Measurements from ENCODE around the gene SSH2.

Gene SSH2

DNA sequence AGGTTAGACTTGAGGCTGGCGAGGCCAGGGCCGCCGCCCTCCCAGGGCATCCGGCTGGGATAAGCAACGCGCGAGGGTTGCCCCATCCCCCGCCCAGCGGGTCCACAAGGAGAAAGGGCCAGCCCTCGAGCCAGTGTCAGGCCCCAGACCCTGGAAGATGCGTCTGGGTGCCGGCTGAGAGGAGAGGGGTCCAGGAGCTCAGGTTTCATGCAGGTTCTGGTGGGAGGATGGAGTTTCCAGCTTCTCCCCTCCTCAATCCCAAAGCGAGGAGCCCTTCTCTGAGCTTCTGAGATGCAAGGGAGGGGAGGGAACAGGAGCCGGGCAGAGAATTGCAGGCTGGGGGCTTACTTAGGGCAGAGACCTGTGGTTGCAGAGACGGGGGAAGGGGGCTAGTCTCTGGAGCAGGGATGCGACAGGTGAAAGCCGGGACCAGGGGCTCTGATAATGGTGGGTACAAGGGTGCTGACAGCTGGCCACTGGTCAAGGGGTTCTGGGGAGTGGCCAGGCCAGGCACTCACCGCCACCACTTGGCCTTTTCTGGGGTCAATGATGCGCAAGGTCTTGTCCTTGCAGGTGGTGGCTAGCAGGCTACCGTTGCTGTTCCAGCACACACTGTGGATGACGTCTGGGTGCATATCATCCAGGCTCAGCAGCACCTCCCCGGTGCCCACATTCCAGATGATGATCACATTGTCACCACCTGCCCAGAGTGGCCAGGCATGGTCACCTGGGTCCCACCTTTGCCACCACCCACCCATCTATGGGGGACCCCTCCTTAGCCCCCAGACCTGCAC lies 311.6 kb downstream of the SSH2 start:
- no peak for DNase-seq

DNA sequence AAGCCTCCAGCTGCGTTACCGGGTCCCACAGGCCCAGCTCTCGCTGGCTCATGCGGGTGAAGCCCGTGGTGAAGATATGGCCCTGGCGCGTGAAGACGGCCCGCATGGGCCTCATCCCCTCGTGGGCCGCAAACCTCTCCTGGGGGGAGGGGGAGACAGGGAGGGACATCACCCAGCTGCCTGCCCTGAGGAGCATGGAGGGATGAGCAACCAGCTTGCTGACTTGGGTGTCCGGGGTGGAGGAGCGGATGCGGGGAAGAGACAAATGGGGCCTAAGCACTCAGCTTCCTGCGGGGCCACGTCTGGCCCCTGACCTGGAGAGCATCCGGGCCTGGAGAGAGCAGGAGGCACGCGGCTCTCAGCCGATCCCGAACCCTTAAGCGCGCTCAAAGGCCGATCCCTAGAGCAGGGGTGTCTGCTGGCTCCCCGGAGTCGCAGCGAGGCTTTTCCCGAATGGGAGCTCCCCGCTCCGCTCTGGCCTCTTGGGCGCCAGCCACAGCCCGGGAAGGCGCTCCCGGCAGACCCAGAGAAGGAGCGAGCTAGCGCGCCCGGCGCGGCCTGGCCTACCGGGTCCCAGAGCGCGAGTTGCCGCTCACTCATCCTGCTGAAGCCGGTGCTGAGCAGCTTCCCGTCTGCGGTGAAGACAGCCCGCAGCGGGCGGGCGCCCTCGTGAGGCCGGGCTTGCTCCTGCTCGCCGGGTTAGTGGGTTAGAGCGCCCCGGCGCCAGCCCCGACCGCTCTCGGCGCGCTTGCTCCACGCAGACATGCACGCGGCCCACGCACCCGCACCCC lies 312.4 kb downstream of the SSH2 start:
- DNase-seq, result peak; percentile 95

DNA sequence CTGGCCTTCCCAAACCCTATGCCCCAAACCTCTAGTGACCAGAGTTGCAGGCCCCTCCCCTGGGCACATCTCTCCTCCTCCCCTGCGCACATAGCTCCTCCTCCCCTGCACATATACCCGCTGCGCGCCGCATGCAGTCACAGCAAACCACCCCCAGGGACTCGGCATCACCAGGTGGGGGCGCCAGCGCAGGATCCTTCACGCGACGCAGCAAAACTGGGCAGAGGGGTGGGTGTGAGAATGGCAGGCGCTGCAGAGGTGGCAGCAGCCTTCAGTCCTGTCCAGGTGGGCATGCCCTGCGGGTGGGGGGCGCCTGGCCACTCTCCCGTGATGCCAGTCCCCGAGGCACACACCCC lies 312.9 kb downstream of the SSH2 start:
- peak; percentile 97 for DNase-seq

DNA sequence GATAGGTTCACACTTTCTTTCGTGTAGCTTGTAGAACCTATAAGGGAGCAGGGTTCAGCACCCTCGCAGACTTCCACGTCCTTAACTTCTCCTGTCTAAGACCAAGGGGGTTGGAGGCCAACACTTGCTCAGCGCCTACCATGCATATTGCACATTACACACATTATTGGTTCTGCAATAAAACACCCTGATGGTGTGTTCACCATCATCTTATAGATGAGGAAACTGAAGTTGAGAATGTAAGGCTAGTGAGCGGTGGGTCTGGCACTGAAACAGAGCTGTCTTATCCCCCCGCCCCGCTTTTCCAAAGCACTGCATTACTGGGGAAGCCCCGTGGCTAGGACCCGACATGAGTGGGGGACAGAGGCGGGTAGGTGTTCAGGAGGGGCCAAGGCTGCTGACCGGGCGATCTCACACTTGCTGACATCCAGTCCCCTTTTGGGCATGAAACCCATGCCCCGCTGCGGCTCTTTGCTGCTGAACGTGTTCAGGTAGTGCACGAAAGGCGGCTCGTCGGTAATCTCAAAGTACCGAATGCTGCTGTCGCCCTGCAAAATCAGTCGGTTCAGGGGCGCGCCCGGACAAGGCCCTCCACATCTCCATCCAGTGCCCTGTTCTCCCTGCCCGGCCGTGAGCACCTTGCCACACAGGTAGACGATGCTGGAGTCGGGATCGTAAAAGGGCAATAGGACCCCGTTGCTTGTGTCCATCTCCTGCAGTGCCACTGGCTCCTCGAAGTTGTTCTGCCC lies 313.6 kb downstream of the SSH2 start:
- peak; percentile 71 for DNase-seq

DNA sequence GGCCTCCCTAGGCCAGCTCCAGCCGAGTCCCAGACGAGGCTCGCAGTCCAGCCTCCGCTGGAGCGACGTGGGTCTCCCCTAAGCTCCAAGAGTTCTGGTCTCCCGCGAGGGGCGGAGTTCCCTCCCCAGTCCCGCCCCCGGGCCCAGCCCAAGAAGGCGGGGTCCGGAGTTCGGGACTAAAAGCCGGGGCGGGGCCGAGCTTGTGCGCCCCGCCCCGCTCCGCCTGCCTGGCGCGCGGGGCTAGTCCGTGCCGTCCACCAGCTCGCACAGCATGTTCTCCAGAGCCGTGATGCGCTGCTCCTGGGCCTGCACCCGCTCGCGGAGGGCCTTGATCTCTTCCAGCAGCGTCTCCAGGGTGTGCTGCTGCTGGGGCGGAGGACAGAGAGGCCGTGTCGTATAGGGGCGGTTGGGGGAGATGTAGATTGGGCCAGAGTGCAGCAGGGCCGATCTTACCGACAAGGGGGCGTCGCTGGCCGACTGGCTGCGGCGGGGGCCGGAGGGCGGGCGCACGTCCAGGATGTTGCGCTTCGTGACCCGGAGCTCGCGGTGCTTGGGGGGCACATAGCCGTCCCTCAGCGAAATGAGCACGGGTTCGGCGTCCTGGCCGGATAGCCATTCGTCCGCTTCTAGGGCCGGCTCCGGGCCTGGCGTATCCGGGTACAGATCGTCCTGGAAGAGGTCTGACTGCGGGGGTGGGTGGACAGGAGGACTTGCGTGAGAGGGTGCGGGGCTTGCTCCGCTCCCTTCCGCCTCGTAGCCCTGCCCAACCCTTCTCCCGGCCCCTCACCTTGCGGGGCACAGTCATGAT lies 314.3 kb downstream of the SSH2 start:
- DNase-seq, result peak; percentile 95

DNA sequence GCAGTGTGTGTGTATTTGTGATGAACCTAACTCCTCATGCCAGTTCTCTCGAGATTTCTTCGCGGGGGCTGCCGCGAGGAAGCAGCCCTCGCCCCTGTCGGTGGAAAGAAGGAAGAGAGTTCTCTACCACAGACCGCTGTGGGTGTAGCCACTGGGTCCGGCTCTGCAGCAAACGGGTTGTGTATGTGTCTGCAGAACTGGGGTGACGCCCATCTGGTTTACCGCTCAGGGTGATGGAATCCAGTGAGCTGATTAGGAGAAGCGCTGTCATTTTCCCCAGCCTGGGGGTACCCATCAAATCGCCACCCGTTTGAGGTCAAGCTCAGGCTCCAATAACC lies 315.0 kb downstream of the SSH2 start:
- peak; percentile 84 for DNase-seq

DNA sequence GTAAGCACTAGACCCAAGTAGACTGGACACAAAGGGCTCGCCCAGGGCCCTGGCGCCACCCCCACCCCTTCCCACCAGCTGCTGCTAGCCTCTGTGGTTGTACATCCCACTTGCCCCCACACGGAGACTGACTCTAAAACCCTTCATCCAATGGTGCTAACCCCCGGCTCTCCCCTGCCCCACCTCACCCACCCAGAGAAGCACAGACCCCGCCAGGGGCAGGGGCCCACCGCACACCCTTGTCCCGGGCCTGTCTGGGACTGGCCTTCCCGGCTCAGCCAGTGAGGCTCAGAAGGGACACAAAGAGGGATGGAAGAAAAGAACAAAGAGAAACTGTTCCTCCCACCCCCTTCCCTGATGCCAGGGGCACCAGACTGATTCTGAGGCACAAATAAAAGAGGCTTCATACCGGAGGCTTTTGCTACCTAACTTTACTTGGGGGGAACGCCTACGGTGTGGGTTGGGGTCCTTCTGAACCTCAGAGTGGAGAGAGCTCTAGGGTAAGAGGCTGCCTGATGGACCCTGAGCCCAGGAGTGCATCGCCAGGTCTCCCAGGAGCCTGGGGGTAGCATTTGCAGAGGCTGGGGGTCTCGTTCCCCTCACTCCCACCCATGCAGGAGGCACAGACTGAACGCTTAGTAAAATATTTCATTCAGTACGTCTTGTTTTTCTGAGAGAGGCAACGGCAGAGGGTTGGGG lies 315.5 kb downstream of the SSH2 start:
- DNase-seq, result no peak

DNA sequence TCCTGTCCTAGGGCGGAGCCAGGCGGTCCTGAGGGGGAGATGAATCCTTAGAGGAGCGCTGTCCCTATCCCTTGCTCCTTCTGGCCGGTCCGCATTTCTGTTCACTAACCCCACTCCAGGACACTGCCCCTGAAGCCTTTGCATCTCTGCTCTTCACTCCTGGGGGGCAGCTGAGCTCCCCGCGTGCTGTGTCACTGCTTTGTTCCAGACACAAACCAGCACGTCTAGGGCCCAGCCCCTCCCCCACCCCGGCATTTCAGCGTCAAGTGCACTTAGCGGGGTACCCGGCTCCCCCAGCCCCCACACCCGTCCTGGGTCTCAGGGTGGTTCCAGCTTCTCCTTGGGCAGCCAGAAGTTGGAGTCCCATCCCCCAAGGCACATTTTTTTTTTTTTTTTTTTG lies 316.2 kb downstream of the SSH2 start:
- no peak for DNase-seq

DNA sequence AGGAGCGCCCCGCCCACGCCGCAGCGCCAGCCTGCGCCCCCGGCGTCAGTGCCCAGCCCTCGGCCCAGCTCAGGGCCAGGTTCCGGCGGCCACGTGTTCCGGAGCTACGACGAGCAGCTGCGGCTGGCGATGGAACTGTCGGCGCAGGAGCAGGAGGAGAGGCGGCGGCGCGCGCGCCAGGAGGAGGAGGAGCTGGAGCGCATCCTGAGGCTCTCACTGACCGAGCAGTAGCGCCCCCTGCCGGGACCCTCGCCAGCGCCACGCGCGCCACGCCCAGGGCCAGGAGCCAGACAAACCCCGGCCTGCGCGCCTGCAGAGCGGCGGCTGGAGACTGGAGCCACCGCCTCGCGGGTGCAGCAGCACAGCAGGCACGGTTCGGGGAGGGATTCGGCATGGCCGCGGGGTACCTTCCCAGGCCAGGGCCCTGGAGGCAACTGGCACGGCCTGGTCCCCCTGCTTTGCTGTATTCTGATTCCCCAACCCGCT lies 316.6 kb downstream of the SSH2 start:
- DNase-seq, result peak; percentile 98

DNA sequence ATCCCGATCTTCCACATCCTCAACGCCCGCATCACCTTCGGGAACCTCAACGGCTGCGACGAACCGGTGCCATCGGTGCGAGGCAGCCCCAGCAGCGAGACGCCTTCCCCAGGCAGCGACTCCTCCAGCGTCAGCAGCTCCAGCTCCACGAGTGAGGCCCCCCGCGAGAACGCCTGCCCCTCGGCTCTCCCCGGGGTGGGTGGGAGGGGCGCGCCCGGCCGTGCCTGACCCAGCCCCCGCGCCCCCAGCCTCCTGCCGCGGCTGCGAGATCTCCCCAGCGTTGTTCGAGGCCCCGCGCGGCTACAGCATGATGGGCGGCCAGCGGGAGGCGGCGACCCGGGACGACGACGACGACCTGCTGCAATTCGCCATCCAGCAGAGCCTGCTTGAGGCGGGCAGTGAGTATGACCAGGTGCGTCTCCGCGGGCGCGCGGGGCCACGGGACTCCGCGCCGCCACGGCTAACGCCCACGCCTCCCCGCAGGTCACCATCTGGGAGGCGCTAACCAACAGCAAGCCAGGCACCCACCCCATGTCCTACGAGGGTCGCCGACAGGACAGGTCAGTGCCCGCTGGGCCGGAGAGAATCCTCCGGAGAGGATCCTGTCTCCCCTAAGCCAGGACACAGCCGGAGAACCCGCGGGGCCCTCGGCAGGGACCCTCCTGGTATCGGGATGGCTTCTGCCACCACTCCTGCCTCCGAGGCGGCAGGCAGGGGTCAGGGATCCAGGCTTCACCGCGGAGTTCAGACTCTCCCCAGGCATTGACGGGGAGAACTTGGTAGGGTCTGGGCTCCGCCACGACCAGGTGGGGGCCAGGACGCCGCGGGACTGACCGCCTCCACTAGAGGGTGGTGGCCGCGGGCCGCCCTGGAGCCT lies 317.4 kb downstream of the SSH2 start:
- DNase-seq, result no peak

DNA sequence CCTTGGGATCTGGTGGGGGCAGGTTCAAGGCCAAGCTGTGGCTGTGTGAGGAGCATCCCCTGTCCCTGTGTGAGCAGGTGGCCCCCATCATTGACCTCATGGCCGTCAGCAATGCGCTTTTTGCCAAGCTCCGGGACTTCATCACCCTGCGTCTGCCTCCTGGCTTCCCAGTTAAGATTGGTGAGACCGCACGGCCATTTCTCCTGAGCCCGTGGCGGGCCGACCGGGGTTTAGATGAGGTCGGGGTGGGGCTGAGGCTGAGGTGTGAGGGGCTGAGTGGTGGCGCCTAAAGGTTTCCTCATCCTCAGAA lies 318.0 kb downstream of the SSH2 start:
- no peak for DNase-seq

DNA sequence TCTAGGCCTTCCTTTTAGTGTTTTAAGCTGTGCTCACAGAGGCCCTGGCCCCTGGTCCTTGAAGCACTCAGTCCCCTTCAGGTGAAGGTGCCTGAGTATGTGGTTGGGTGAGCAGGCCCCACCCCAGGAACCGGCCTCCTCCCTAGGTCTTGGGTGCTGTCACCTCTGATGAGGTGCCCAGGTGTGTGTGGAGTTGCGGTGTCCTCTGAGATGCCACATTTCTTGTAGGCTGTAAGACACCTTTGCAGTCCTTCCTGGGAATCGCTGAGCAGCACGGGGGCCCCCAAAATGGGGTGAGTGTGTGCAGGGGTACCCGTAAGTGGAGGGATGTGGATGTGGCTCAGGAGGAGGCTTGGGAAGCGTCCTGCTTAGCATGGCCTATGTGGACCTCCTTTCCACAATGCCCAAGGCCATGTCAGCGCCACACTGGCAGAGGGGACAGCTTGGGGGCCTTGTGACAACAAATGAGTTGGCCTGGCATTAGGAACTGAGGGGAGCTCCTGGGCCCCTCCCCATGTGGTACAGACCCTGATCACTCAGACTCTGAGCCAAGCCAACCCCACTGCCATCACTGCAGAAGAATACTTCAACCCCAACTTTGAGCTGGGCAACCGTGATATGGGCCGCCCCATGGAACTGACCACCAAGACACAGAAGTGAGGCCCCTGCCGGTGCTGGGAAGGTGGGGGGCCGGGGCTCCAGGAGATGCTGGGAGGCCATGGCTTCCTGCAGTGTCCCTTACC lies 318.5 kb downstream of the SSH2 start:
- DNase-seq, result no peak

DNA sequence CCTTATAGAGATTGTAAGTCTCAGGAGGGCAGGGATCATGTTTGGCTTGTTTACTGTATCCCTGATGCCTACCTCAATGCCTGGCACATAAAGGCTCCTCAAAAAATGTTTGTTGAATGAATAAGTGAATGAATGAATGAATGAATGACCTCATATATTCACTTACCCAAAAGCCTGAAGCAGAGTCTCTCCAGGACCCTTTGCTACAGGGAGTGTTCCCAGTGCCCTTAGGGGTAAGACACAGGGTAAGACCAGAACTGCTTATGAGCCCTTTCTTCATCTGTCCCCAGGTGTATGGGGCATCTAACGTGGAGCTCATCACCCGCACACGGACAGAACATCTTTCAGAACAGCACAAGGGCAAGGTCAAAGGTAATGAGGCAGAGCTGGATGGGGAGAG lies 319.6 kb downstream of the SSH2 start:
- DNase-seq, result no peak

DNA sequence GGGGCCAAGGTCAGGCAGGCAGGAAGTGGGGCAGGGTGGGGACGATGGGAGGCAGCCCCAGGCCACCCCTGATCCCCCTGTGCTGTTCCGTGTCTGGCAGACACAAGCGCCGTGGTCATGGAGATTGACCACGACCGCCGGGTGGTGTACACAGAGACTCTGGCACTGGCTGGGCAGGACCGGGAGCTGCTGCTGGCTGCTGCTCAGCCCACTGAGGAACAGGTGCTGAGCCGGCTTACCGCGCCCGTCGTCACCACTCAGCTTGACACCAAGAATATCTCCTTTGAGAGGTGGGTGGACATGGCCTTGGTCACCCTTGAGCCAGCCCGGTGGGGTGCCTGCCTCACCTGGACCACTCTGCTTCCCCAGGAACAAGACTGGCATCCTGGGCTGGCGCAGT lies 321.0 kb downstream of the SSH2 start:
- no peak for DNase-seq

DNA sequence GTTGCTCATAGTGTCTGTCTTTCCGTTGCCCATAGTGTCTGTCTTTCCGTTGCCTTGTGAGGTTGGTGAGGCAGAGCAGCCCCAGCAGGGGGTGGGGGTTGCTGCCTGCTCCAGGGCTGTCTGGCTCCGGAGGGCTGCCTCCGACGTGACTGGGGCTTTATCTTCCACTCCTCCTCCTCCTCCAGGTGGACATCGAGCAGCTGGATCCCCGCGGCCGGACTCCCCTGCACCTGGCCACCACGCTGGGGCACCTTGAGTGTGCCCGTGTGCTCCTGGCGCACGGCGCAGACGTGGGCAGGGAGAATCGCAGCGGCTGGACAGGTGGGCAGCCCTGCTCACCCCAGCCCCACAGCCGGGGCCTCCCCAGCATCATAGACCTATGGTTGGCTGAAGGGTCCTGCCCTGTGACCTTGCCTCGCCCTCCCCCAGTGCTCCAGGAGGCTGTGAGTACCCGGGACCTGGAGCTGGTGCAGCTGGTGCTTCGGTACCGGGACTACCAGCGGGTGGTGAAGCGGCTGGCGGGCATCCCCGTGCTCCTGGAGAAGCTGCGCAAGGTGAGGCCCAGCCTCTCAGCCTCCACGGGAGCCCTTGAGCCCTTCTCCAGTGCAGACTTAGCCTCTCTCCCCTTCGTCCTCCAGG lies 322.4 kb downstream of the SSH2 start:
- DNase-seq, result no peak

DNA sequence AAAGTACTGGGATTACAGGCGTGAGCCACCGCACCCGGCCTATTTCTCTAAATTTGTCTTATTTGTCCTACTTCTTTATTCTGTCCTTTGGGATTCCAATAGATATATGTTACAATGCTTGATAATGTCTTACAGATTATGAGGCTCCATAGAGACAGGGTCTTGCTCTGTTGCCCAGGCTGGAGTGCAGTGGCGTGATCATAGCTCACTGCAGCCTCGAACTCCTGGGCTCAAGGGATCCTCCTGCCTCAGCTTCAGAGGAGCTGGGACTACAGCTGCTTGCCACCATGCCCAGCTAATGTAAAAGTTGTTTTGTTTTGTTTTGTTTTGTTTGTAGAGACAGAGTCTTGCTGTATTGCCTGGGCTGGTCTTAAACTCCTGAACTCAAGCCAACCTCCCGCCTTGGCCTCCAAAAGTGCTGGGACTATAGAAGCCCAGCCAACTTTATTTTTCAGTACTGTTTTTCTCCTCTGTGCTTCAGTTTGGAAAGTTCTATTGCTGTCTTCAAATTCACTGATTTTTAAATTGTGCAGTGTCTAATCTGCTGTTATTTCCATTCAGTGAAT lies 326.8 kb downstream of the SSH2 start:
- no peak for DNase-seq

DNA sequence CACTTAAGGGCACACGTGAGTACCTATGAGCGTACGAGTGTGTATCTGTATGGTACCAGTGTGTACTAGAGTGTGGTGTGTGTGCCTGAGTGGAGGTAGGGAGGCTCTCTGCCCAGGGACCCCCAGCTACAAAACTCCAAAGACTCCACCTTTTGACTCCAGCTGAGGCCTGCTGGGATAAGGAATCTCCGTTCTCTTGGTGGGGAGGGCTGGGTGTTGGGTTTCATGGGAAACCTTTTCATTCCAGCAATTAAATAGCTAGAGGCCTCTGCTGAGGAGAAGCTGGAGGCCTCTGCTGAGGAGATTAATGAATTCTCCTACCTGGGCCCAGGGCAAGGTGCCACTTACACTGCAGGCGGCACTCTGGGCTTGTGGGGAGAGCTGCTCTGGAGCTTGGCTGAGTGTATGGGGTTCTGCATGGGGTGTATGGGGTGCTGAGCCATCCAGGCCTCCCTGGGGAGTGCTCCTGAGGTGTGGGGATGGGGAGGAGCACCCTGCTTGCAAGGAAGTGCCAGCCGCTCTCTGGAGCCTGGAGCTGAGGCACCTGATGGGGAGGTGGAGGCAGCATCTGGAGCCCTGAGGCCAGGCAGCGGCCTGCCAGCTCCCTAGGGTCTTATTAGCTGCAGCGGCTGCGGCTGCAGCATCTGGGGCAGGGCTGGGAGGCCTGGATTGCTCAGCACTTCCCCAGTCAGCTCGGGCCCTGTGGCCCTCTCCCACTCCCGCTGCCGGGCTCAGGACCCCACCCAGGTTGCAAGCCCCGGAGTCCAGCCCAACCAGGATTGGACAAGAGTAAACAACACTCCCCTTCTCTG lies 332.5 kb downstream of the SSH2 start:
- DNase-seq, result no peak

DNA sequence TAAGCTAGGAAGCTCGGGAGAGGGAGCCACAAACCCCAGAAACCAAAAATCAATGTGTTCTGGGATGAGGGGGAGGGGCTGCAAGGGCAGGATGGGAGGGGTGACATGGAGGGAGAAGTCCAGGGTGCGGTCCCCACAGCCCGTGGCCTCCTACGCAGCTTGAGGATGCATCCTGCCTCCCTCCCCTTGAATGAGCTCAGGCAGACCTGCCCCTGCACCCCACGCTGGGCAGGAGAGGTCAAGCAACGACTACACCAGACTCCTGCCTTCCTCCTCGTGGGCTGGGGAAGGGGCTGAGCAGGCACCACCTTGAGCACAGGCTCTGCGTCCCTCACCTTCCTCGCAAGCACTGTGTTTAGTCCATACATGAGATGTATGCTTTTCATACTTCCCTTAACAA lies 333.2 kb downstream of the SSH2 start:
- no peak for DNase-seq

Measured in activated effector memory CD4-positive, alpha-beta T cell treated with anti-CD3 and anti-CD28 coated beads, Interleukin-2, amount 50 U/mL, for 16 hours (primary cell).